Astrocyte (in vitro differentiated cells and primary cell): ENCODE results near the gene ESPL1. TPM values are rescaled to one million over a fixed set of nuclear protein-coding genes. Genes with fewer than 3 reads are reported as not detected.

Experiments
- DNase-seq: peaks from one replicate; pipeline ENCODE4 v3.0.0-alpha.2; 2010; ENCODE audit warnings: low read depth
- FAIRE-seq: peaks from 2 replicates; lab custom pipeline; 2011; peaks lifted over from hg19 to GRCh38; lab: Jason Lieb, UNC
- H2AFZ ChIP-seq: 2 replicates; pipeline ENCODE4 v1.6.0; 2012; ENCODE audit warnings: low read depth, low read length, inconsistent platforms
- H3K27ac ChIP-seq: 2 replicates; pipeline ENCODE4 v1.5.1; 2011; ENCODE audit warnings: low read depth, low read length, inconsistent platforms
- H3K27me3 ChIP-seq: 2 replicates; pipeline ENCODE4 v1.6.0; 2011; ENCODE audit warnings: low read length, inconsistent platforms; ENCODE audit not compliant: insufficient read depth
- H3K36me3 ChIP-seq: 2 replicates; pipeline ENCODE4 v1.5.1; 2011; ENCODE audit warnings: low read length, inconsistent platforms; ENCODE audit not compliant: insufficient read depth
- H3K4me1 ChIP-seq: 2 replicates; pipeline ENCODE4 v1.5.1; 2011; ENCODE audit warnings: low read length, inconsistent platforms; ENCODE audit not compliant: insufficient read depth
- H3K4me2 ChIP-seq: 2 replicates; pipeline ENCODE4 v1.6.0; 2012; ENCODE audit warnings: low read length, inconsistent platforms
- H3K4me3 ChIP-seq: 2 replicates; pipeline ENCODE4 v1.5.1; 2011; ENCODE audit warnings: low read depth, mild to moderate bottlenecking, low read length, inconsistent platforms; ENCODE audit not compliant: insufficient read depth
- H3K79me2 ChIP-seq: 2 replicates; pipeline ENCODE4 v1.6.0; 2012; ENCODE audit warnings: mild to moderate bottlenecking, low read length, inconsistent platforms; ENCODE audit not compliant: insufficient read depth
- H3K9ac ChIP-seq: 2 replicates; pipeline ENCODE4 v1.6.0; 2012; ENCODE audit warnings: mild to moderate bottlenecking, low read length, inconsistent platforms
- H3K9me3 ChIP-seq: 2 replicates; pipeline ENCODE4 v1.5.1; 2012; ENCODE audit warnings: low read depth, mild to moderate bottlenecking, low read length, inconsistent platforms; ENCODE audit not compliant: insufficient read depth
- H4K20me1 ChIP-seq: 2 replicates; pipeline ENCODE4 v1.6.0; 2012; ENCODE audit warnings: low read length, inconsistent platforms; ENCODE audit not compliant: insufficient read depth
- H3K27ac Mint-ChIP-seq: one replicate; pipeline ENCODE4 v1.8.0; 2021; ENCODE audit warnings: mild to moderate bottlenecking, mixed read lengths; ENCODE audit not compliant: unreplicated experiment
- H3K27me3 Mint-ChIP-seq: one replicate; pipeline ENCODE4 v1.8.0; 2021; ENCODE audit warnings: low read depth, mixed read lengths; ENCODE audit not compliant: unreplicated experiment
- H3K36me3 Mint-ChIP-seq: one replicate; pipeline ENCODE4 v1.8.0; 2021; ENCODE audit warnings: low read depth, mixed read lengths; ENCODE audit not compliant: unreplicated experiment
- H3K4me1 Mint-ChIP-seq: one replicate; pipeline ENCODE4 v1.8.0; 2021; ENCODE audit warnings: low read depth, mixed read lengths; ENCODE audit not compliant: unreplicated experiment
- H3K4me3 Mint-ChIP-seq: one replicate; pipeline ENCODE4 v1.8.0; 2021; ENCODE audit warnings: mild to moderate bottlenecking, moderate library complexity, mixed read lengths; ENCODE audit not compliant: unreplicated experiment
- H3K9me3 Mint-ChIP-seq: one replicate; pipeline ENCODE4 v1.8.0; 2021; ENCODE audit warnings: mild to moderate bottlenecking, mixed read lengths; ENCODE audit not compliant: unreplicated experiment
- CTCF ChIP-seq: IDR thresholded peaks from 2 replicates; pipeline ENCODE4 v1.5.1; 2011; ENCODE audit warnings: low read depth, mild to moderate bottlenecking, inconsistent platforms, low read length, moderate library complexity; ENCODE audit not compliant: insufficient read depth
- EZH2 ChIP-seq: IDR thresholded peaks from 2 replicates; pipeline ENCODE4 v1.6.1; 2012; ENCODE audit warnings: mild to moderate bottlenecking, low read length, inconsistent platforms; ENCODE audit not compliant: insufficient read depth
- total RNA-seq: library from RNA; stranded (reverse); gene quantifications from 2 replicates; pipeline ENCODE4 v1.2.1, GENCODE V29; 2021

Gene ESPL1
- total RNA-seq, 1 donor from 2014 or later = 2.0 TPM

- Histone ChIP-seq H3K27ac (no peak overlapping the region), H3K4me1 (no peaks in the 10 kb centered on the region), H3K9me3 (no peaks in the 10 kb centered on the region), H3K36me3 (peaks cover 3% of the 10 kb centered on the region), H3K27me3 (no peaks in the 10 kb centered on the region), H3K4me2 (no peak overlapping the region), H3K79me2 (peaks cover 21% of the 10 kb centered on the region), H2AFZ (no peak overlapping the region), H4K20me1 (no peaks in the 10 kb centered on the region), H3K4me3 (no peak overlapping the region), H3K9ac (no peak overlapping the region)
- no peak overlapping the region for H3K27ac Mint-ChIP-seq
- no peak for FAIRE-seq
- H3K27me3 Mint-ChIP-seq = peaks cover 8% of the 10 kb centered on the region
- no peaks in the 10 kb centered on the region for H3K9me3 Mint-ChIP-seq
- H3K4me1 Mint-ChIP-seq = no peaks in the 10 kb centered on the region
- no peak for DNase-seq
- TF ChIP-seq EZH2 (no peak), CTCF (no peak)
- H3K36me3 Mint-ChIP-seq = peaks cover 6% of the 10 kb centered on the region
- no peak overlapping the region for H3K4me3 Mint-ChIP-seq
These were observed 6.3 kb downstream of the ESPL1 start for GRCh38 chr12:53274445-53274844.

GRCh38 chr12:53276511-53276910 is 8.4 kb downstream of the ESPL1 start:
- Histone ChIP-seq H3K4me1 (no peaks in the 10 kb centered on the region), H3K27ac (no peak overlapping the region), H3K9ac (no peak overlapping the region), H3K79me2 (peaks cover 4% of the 10 kb centered on the region), H4K20me1 (no peaks in the 10 kb centered on the region), H3K36me3 (peaks cover 11% of the 10 kb centered on the region), H2AFZ (no peak overlapping the region), H3K4me2 (no peak overlapping the region), H3K27me3 (no peaks in the 10 kb centered on the region), H3K4me3 (no peak overlapping the region), H3K9me3 (no peaks in the 10 kb centered on the region)
- TF ChIP-seq CTCF (no peak), EZH2 (no peak)
- DNase-seq = no peak
- Mint-ChIP-seq H3K36me3 (peaks cover 2% of the 10 kb centered on the region), H3K27ac (no peak overlapping the region), H3K9me3 (no peaks in the 10 kb centered on the region), H3K4me3 (no peak overlapping the region), H3K27me3 (peaks cover 6% of the 10 kb centered on the region), H3K4me1 (no peaks in the 10 kb centered on the region)
- no peak for FAIRE-seq

- Histone ChIP-seq H3K36me3 (peaks cover 11% of the 10 kb centered on the region), H3K4me2 (no peak overlapping the region), H3K9ac (no peak overlapping the region), H3K27me3 (no peaks in the 10 kb centered on the region), H3K4me3 (no peak overlapping the region), H3K4me1 (no peaks in the 10 kb centered on the region), H3K79me2 (no peaks in the 10 kb centered on the region), H3K9me3 (no peaks in the 10 kb centered on the region), H4K20me1 (no peaks in the 10 kb centered on the region), H3K27ac (no peak overlapping the region), H2AFZ (no peak overlapping the region)
- peaks cover 2% of the 10 kb centered on the region for H3K9me3 Mint-ChIP-seq
- H3K4me3 Mint-ChIP-seq = no peak overlapping the region
- H3K36me3 Mint-ChIP-seq = peaks cover 2% of the 10 kb centered on the region
- FAIRE-seq (no peak), DNase-seq (no peak)
- no peak for TF ChIP-seq CTCF
- no peak for TF ChIP-seq EZH2
- H3K27me3 Mint-ChIP-seq = peaks cover 7% of the 10 kb centered on the region
- H3K4me1 Mint-ChIP-seq = no peaks in the 10 kb centered on the region
- no peak overlapping the region for H3K27ac Mint-ChIP-seq
These were observed 9.9 kb downstream of the ESPL1 start for GRCh38 chr12:53277981-53278380.
